GM21529 (cell line): ENCODE measurements around the gene GIPC3.

Source experiments
- ATAC-seq: cut with Tn5 transposase; IDR thresholded peaks from one replicate; pipeline ENCODE4 v1.9.1; 2021; ENCODE audit not compliant: unreplicated experiment

Gene GIPC3

DNA sequence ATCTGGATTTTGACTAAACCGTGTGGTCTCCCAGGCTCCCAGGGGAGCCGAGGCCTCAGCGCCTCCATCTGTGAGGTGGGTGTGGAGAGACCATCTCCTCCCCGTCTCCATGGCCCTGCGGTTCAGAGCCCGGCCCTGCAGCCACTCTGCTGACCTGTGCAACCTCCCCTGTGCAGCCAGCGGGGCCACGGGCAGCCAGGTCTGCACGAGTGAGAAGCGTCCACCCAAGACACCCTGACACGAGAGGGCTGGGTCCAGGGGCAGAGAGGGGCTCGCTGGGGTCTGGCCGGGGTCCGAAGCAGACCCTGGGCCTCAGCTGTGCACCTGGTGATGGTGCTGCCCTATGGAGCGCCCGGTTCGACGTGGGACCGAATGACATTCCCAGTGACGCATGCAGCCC is 51.7 kb downstream of the GIPC3 start:
- ATAC-seq, result no peak

DNA sequence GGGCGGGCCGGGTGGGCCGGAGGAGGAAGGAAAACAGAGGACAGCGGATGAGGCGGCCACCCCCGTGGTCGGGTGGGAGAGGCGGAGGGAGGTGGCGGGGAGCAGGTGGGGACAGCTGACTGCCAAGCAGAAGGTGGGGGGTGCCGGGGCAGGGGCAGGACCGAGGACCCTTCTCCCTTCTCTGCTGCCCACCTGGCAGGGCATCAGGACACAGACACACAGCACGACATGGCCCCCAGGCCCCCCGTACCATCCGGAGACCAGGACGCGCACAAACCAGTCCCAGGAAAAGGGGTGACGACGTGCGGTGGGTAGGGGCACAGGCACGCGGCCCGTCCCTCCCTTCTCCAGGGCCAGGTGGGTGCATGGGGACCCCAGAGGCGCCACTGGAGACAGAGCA is 52.3 kb downstream of the GIPC3 start:
- ATAC-seq, result no peak

GRCh38 chr19:3638208-3639193 is 53.2 kb downstream of the GIPC3 start:
- no peak for ATAC-seq

DNA sequence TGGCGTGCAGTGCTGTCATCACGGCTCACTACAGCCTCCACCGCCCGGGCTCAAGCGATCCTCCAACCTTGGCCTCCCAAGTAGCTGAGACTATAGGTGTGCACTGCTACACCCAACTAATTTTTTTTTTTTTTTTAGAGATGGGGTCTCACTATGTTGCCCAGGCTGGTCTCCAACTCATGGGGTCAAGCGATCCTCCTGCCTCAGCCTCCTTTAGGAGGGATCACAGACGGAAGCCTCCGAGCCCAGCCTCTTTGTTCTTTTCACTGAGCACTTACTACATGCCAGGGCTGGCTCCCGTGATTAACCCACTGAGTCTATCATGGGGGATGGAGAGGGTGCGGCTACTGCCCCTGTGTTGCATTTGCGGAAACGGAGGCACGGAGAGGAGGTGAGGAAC is 54.2 kb downstream of the GIPC3 start:
- no peak for ATAC-seq

GRCh38 chr19:3641515-3642269 is 56.4 kb downstream of the GIPC3 start:
- ATAC-seq, result no peak

DNA sequence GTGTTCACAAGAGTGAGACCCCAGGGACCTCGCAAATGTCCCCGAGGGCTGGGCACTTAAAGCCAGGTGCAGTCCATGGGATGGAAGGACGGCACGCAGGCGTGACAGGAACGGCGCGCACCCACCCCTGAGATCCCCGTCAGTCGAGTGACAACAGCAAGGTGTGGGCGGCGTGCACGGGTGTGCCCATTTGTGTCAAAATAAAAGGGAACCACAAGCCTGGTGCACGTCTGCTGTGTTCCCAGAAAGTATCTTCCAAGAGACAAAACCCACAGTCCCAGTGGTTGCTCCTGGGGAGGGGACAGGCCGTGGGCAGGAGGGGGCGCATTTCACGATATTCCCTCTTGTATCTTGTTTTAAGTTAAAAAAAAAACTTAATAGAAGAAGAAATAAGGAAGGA is 57.0 kb downstream of the GIPC3 start:
- ATAC-seq, result no peak
